Suprapubic skin (tissue), 4 donors: ENCODE data around the gene GCNT2. TPM values are rescaled to one million over a fixed set of nuclear protein-coding genes. Genes with fewer than 3 reads are reported as not detected.
"Not testable (repeated sequence)": the region's sequence is repeated elsewhere in the genome, so short reads cannot be mapped to it uniquely, and the experiment has no call there.

Source experiments
- DNase-seq, 2 donors: peaks; one replicate each; pipeline ENCODE4 v3.0.0-alpha.2; 2019; ENCODE audit warnings: low spot score in 2 of 2
- H3K27ac ChIP-seq: fragments of 200-600 bp; sonication (generic); one replicate; pipeline ENCODE4 v1.5.1; 2019
- H3K27me3 ChIP-seq: fragments of 200-600 bp; sonication (generic); one replicate; pipeline ENCODE4 v1.5.1; 2019
- H3K36me3 ChIP-seq: fragments of 200-600 bp; sonication (generic); one replicate; pipeline ENCODE4 v1.5.1; 2019
- H3K4me1 ChIP-seq: fragments of 200-600 bp; sonication (generic); one replicate; pipeline ENCODE4 v1.5.1; 2019
- H3K4me3 ChIP-seq: fragments of 200-600 bp; sonication (generic); one replicate; pipeline ENCODE4 v1.5.1; 2019; ENCODE audit warnings: mild to moderate bottlenecking
- H3K9me3 ChIP-seq: fragments of 200-600 bp; sonication (generic); one replicate; pipeline ENCODE4 v1.5.1; 2019
- CTCF ChIP-seq, 2 donors: fragments of 200-600 bp in 1 of 2; fragments of 450-650 bp in 1 of 2; sonication (generic) in 1 of 2; IDR thresholded peaks; one replicate each; pipeline ENCODE4 v1.5.1; 2016 to 2019; ENCODE audit warnings: antibody characterized with exemption in 2 of 2, mild to moderate bottlenecking in 1 of 2, moderate library complexity in 1 of 2
- EP300 ChIP-seq: sonication (generic); formaldehyde crosslinking; IDR thresholded peaks from one replicate; pipeline ENCODE4 v1.6.1; 2017; ENCODE audit warnings: antibody characterized with exemption
- POLR2A ChIP-seq, 2 donors: fragments of 450-650 bp; IDR thresholded peaks; one replicate each; pipeline ENCODE4 v1.6.1; 2017; ENCODE audit warnings: antibody characterized with exemption in 2 of 2, mild to moderate bottlenecking in 2 of 2, moderate library complexity in 2 of 2
- POLR2AphosphoS5 ChIP-seq, 3 donors: sonication (generic); formaldehyde crosslinking; IDR thresholded peaks; one replicate each; pipeline ENCODE4 v1.6.1; 2017; ENCODE audit warnings: antibody characterized with exemption in 3 of 3
- WGBS: methylation state at CpG from one replicate; pipeline ENCODE4 v1.1.5; 2018; 5-methylcytosine and 5-hydroxymethylcytosine counted together
- total RNA-seq, 4 donors: library from RNA; depleted of rRNA; stranded (reverse); fragments of >200 nt; gene quantifications; one replicate each; pipeline ENCODE4 v1.1.0, GENCODE V29; 2016

GCNT2 gene
- total RNA-seq, 4 donors from 2014 or later: 8.0 to 37.4 (median 14.4) TPM

- TF ChIP-seq POLR2A (IDR thresholded peaks at IDR 0.05) (no peak), CTCF (IDR thresholded peaks at IDR 0.05) (no peak), POLR2AphosphoS5 (IDR thresholded peaks at IDR 0.05) (no peak), EP300 (no peak)
- H3K27ac ChIP-seq: no peak overlapping the region
- 79% methylated on average over 11 of the region's 11 CpGs for WGBS
- no peaks in the 10 kb centered on the region for H3K9me3 ChIP-seq
- no peaks in the 10 kb centered on the region for H3K27me3 ChIP-seq
- no peak overlapping the region for H3K4me3 ChIP-seq
- DNase-seq: no peak
- H3K36me3 ChIP-seq: no peaks in the 10 kb centered on the region
- no peaks in the 10 kb centered on the region for H3K4me1 ChIP-seq
Observed at GRCh38 chr6:10598084-10598960, 77.2 kb downstream of the GCNT2 start.

GRCh38 chr6:10599046-10599445 lies 77.9 kb downstream of the GCNT2 start:
- TF ChIP-seq POLR2AphosphoS5 (IDR thresholded peaks at IDR 0.05): no peak
- no peak for TF ChIP-seq EP300
- no peak for TF ChIP-seq CTCF (IDR thresholded peaks at IDR 0.05)
- Histone ChIP-seq H3K36me3 (no peaks in the 10 kb centered on the region), H3K4me1 (no peaks in the 10 kb centered on the region), H3K4me3 (no peak overlapping the region), H3K27me3 (no peaks in the 10 kb centered on the region), H3K9me3 (no peaks in the 10 kb centered on the region), H3K27ac (no peak overlapping the region)
- no peak for DNase-seq
- 93% methylated on average over 7 of the region's 7 CpGs for WGBS

GRCh38 chr6:10600681-10601080 lies 79.5 kb downstream of the GCNT2 start:
- H3K4me1 ChIP-seq, H3K27me3 ChIP-seq, H3K36me3 ChIP-seq, H3K4me3 ChIP-seq, H3K27ac ChIP-seq, H3K9me3 ChIP-seq, DNase-seq: not testable (repeated sequence)
- WGBS: 92% methylated on average over 5 of the region's 5 CpGs

- TF ChIP-seq POLR2A (IDR thresholded peaks at IDR 0.05) (no peak), EP300 (no peak), POLR2AphosphoS5 (IDR thresholded peaks at IDR 0.05) (no peak), CTCF (IDR thresholded peaks at IDR 0.05) (no peak)
- no peak for DNase-seq
- H3K4me3 ChIP-seq: no peak overlapping the region
- 88% methylated on average over 6 of the region's 6 CpGs for WGBS
- H3K9me3 ChIP-seq: no peaks in the 10 kb centered on the region
- H3K27ac ChIP-seq: no peak overlapping the region
- no peaks in the 10 kb centered on the region for H3K4me1 ChIP-seq
- no peaks in the 10 kb centered on the region for H3K36me3 ChIP-seq
- no peaks in the 10 kb centered on the region for H3K27me3 ChIP-seq
Observed at GRCh38 chr6:10603219-10603618, 82.1 kb downstream of the GCNT2 start.

GRCh38 chr6:10609038-10609437 lies 87.9 kb downstream of the GCNT2 start:
- no peak overlapping the region for H3K27ac ChIP-seq
- H3K4me3 ChIP-seq: no peak overlapping the region
- whole genome bisulfite sequencing: 92% methylated on average over 1 of the region's 1 CpG

More at GRCh38 chr6:10609038-10609437, 87.9 kb downstream of the GCNT2 start:
- DNase-seq: no peak
- no peaks in the 10 kb centered on the region for H3K9me3 ChIP-seq
- no peaks in the 10 kb centered on the region for H3K36me3 ChIP-seq
- H3K4me1 ChIP-seq: no peaks in the 10 kb centered on the region
- no peak for TF ChIP-seq CTCF (IDR thresholded peaks at IDR 0.05)
- no peak for TF ChIP-seq POLR2AphosphoS5 (IDR thresholded peaks at IDR 0.05)
- TF ChIP-seq EP300: no peak
- TF ChIP-seq POLR2A (IDR thresholded peaks at IDR 0.05): no peak
- no peaks in the 10 kb centered on the region for H3K27me3 ChIP-seq
